H9 (cell line): ENCODE data around the gene GRIN2B. TPM values are rescaled to one million over a fixed set of nuclear protein-coding genes. Genes with fewer than 3 reads are reported as not detected.

ENCODE experiments used
- DNase-seq: peaks from one replicate; pipeline ENCODE4 v3.0.0-alpha.2; 2017
- H2AFZ ChIP-seq: one replicate; pipeline ENCODE4 v1.6.1; 2013; ENCODE audit warnings: mild to moderate bottlenecking, low read length, control low read depth, moderate library complexity
- H2AK5ac ChIP-seq: 2 replicates; pipeline ENCODE4 v1.6.1; 2013; ENCODE audit warnings: low read length, control low read depth, mixed read lengths; ENCODE audit not compliant: insufficient read length
- H2BK120ac ChIP-seq: one replicate; pipeline ENCODE4 v1.6.1; 2013; ENCODE audit warnings: low read depth, mild to moderate bottlenecking, low read length, control low read depth, inconsistent platforms; ENCODE audit not compliant: poor library complexity, severe bottlenecking
- H2BK12ac ChIP-seq: 2 replicates; pipeline ENCODE4 v1.6.1; 2013; ENCODE audit warnings: low read length, control low read depth, mixed read lengths, low read depth; ENCODE audit not compliant: insufficient read length
- H2BK15ac ChIP-seq: 2 replicates; pipeline ENCODE4 v1.6.1; 2013; ENCODE audit warnings: low read depth, low read length, control low read depth
- H2BK20ac ChIP-seq: one replicate; pipeline ENCODE4 v1.6.1; 2013; ENCODE audit warnings: low read depth, mild to moderate bottlenecking, low read length, control low read depth, inconsistent platforms; ENCODE audit not compliant: poor library complexity, severe bottlenecking
- H2BK5ac ChIP-seq: 2 replicates; pipeline ENCODE4 v1.6.1; 2013; ENCODE audit warnings: low read length, control low read depth, mixed read lengths; ENCODE audit not compliant: insufficient read length
- H3K14ac ChIP-seq: 2 replicates; pipeline ENCODE4 v1.6.1; 2013; ENCODE audit warnings: low read length, control low read depth; ENCODE audit not compliant: insufficient read depth
- H3K18ac ChIP-seq: 2 replicates; pipeline ENCODE4 v1.6.1; 2013; ENCODE audit warnings: low read depth, mild to moderate bottlenecking, mixed read lengths, low read length, control low read depth; ENCODE audit not compliant: insufficient read length
- H3K23ac ChIP-seq: 2 replicates; pipeline ENCODE4 v1.6.1; 2013; ENCODE audit warnings: low read length, control low read depth, mixed read lengths, low read depth; ENCODE audit not compliant: insufficient read length
- H3K23me2 ChIP-seq: 2 replicates; pipeline ENCODE4 v1.6.1; 2013; ENCODE audit warnings: low read depth, mild to moderate bottlenecking, mixed read lengths, low read length, control low read depth; ENCODE audit not compliant: insufficient read length, poor library complexity, severe bottlenecking
- H3K27ac ChIP-seq: 2 replicates; pipeline ENCODE4 v1.5.1; 2013; ENCODE audit warnings: low read length, control low read depth, mixed read lengths, low read depth; ENCODE audit not compliant: insufficient read length
- H3K27me3 ChIP-seq: 2 replicates; pipeline ENCODE4 v1.6.1; 2013; ENCODE audit warnings: low read length, control low read depth, inconsistent platforms; ENCODE audit not compliant: insufficient read depth
- H3K4ac ChIP-seq: 2 replicates; pipeline ENCODE4 v1.6.1; 2013; ENCODE audit warnings: low read depth, mild to moderate bottlenecking, control low read depth, inconsistent platforms, low read length, moderate library complexity
- H3K4me1 ChIP-seq: 2 replicates; pipeline ENCODE4 v1.6.1; 2013; ENCODE audit warnings: low read length, control low read depth, inconsistent platforms; ENCODE audit not compliant: insufficient read depth
- H3K4me2 ChIP-seq: 2 replicates; pipeline ENCODE4 v1.6.1; 2013; ENCODE audit warnings: low read length, control low read depth, mixed read lengths; ENCODE audit not compliant: insufficient read length, insufficient read depth
- H3K56ac ChIP-seq: 2 replicates; pipeline ENCODE4 v1.6.1; 2013; ENCODE audit warnings: low read depth, mild to moderate bottlenecking, mixed read lengths, low read length, control low read depth; ENCODE audit not compliant: insufficient read length
- H3K79me1 ChIP-seq: 2 replicates; pipeline ENCODE4 v1.6.1; 2013; ENCODE audit warnings: low read depth, mild to moderate bottlenecking, moderate library complexity, low read length, control low read depth, inconsistent platforms; ENCODE audit not compliant: insufficient read depth, poor library complexity, severe bottlenecking
- H3K79me2 ChIP-seq: 2 replicates; pipeline ENCODE4 v1.6.1; 2013; ENCODE audit warnings: low read length, control low read depth, inconsistent platforms; ENCODE audit not compliant: insufficient read depth
- H3K9ac ChIP-seq: 2 replicates; pipeline ENCODE4 v1.6.1; 2013; ENCODE audit warnings: low read length, control low read depth, mixed read lengths; ENCODE audit not compliant: insufficient read length; ENCODE audit errors: extremely low read depth
- H3K9me3 ChIP-seq: one replicate; pipeline ENCODE4 v1.6.1; 2013; ENCODE audit warnings: low read depth, low read length, inconsistent platforms; ENCODE audit not compliant: control insufficient read depth
- H3T11ph ChIP-seq: one replicate; pipeline ENCODE4 v1.6.1; 2013; ENCODE audit warnings: mild to moderate bottlenecking, low read length, control low read depth, inconsistent platforms
- H4K20me1 ChIP-seq: one replicate; pipeline ENCODE4 v1.6.1; 2013; ENCODE audit not compliant: control insufficient read depth, insufficient read length, insufficient read depth
- H4K5ac ChIP-seq: 2 replicates; pipeline ENCODE4 v1.6.1; 2013; ENCODE audit warnings: low read depth, mild to moderate bottlenecking, mixed read lengths, low read length, control low read depth; ENCODE audit not compliant: insufficient read length
- H4K8ac ChIP-seq: replicated peaks from 2 replicates; pipeline ENCODE4 v1.6.1; 2013; ENCODE audit warnings: low read length, control low read depth, mixed read lengths, low read depth; ENCODE audit not compliant: insufficient read length
- H4K91ac ChIP-seq: 2 replicates; pipeline ENCODE4 v1.6.1; 2013; ENCODE audit warnings: low read depth, mild to moderate bottlenecking, moderate library complexity, mixed read lengths, low read length, control low read depth; ENCODE audit not compliant: insufficient read length
- H3K27ac Mint-ChIP-seq, 3 experiments: 2 replicates in 2 of 3; 3 replicates in 1 of 3; pipeline ENCODE4 v1.8.0; 2020 to 2021; ENCODE audit warnings: mixed read lengths in 3 of 3, mild to moderate bottlenecking in 1 of 3, moderate library complexity in 1 of 3
- H3K27me3 Mint-ChIP-seq: 2 replicates; pipeline ENCODE4 v1.8.0; 2021; ENCODE audit warnings: low read depth, mild to moderate bottlenecking, moderate library complexity, mixed read lengths
- H3K36me3 Mint-ChIP-seq, 3 experiments: 2 replicates in 2 of 3; 3 replicates in 1 of 3; pipeline ENCODE4 v1.8.0; 2020 to 2021; ENCODE audit warnings: low read depth in 3 of 3, mixed read lengths in 3 of 3; ENCODE audit not compliant: insufficient read depth in 1 of 3
- H3K4me1 Mint-ChIP-seq, 2 experiments: 2 replicates each; pipeline ENCODE4 v1.8.0; 2020; ENCODE audit warnings: mixed read lengths in 2 of 2
- H3K4me3 Mint-ChIP-seq, 2 experiments: 2 replicates in 1 of 2; 3 replicates in 1 of 2; pipeline ENCODE4 v1.8.0; 2020 to 2021; ENCODE audit warnings: mild to moderate bottlenecking in 2 of 2, mixed read lengths in 2 of 2, moderate library complexity in 1 of 2
- H3K9me3 Mint-ChIP-seq, 2 experiments: 2 replicates in 1 of 2; 3 replicates in 1 of 2; pipeline ENCODE4 v1.8.0; 2020; ENCODE audit warnings: mild to moderate bottlenecking in 2 of 2, mixed read lengths in 2 of 2, moderate library complexity in 1 of 2
- WGBS: extraction: QIAGEN DNeasy Blood & Tissue Kit; methylation state at CpG from one replicate; pipeline ENCODE4 v1.1.7; 2013; ENCODE audit warnings: missing lambda C conversion rate, low lambda C conversion rate, mixed read lengths; ENCODE audit not compliant: insufficient read length; ENCODE audit errors: extremely low coverage; 5-methylcytosine and 5-hydroxymethylcytosine counted together
- total RNA-seq: library from RNA; stranded (reverse); gene quantifications from 2 replicates; pipeline ENCODE4 v1.2.1, GENCODE V29; 2021
- TF ChIP-seq, protein P1 (sequence below): fragments of 200-600 bp; sonication (generic); conservative IDR thresholded peaks from 3 replicates; pipeline ENCODE4 v1.8.0; 2021; ENCODE audit warnings: antibody characterized with exemption, mild to moderate bottlenecking

Gene GRIN2B
- total RNA-seq, 1 experiment from 2014 or later, result 0.13 TPM

- Histone ChIP-seq H3K9me3 (no peaks in the 10 kb centered on the region), H3K14ac (no peak overlapping the region), H3K79me1 (no peaks in the 10 kb centered on the region), H3T11ph (no peak overlapping the region), H2AFZ (no peak overlapping the region), H4K5ac (no peak overlapping the region), H2BK5ac (no peak overlapping the region), H4K20me1 (no peaks in the 10 kb centered on the region), H3K4me1 (no peaks in the 10 kb centered on the region), H4K8ac (no peak overlapping the region), H3K56ac (no peak overlapping the region), H3K79me2 (no peaks in the 10 kb centered on the region), H3K27ac (no peak overlapping the region), H2AK5ac (no peak overlapping the region), H4K91ac (no peak overlapping the region), H2BK15ac (no peak overlapping the region), H2BK20ac (no peak overlapping the region), H3K9ac (no peak overlapping the region), H2BK12ac (no peak overlapping the region), H3K27me3 (no peaks in the 10 kb centered on the region), H3K4me2 (no peak overlapping the region), H3K18ac (no peak overlapping the region), H2BK120ac (no peak overlapping the region), H3K23me2 (no peaks in the 10 kb centered on the region), H3K4ac (no peak overlapping the region), H3K23ac (no peak overlapping the region)
- no CpG with 5 or more reads among the region's 2 CpGs for WGBS
- Mint-ChIP-seq H3K36me3 (no peaks in the 10 kb centered on the region; a peak in 1 of 7 replicates), H3K4me3 (no peak overlapping the region), H3K27ac (no peak overlapping the region), H3K27me3 (peaks cover 6% of the 10 kb centered on the region), H3K4me1 (peaks cover 6 to 7% of the 10 kb centered on the region in 2 experiments; a peak in 2 of 4 replicates), H3K9me3 (peaks cover 4 to 15% of the 10 kb centered on the region in 2 experiments)
- no peak for DNase-seq
- TF ChIP-seq, protein P1, sequence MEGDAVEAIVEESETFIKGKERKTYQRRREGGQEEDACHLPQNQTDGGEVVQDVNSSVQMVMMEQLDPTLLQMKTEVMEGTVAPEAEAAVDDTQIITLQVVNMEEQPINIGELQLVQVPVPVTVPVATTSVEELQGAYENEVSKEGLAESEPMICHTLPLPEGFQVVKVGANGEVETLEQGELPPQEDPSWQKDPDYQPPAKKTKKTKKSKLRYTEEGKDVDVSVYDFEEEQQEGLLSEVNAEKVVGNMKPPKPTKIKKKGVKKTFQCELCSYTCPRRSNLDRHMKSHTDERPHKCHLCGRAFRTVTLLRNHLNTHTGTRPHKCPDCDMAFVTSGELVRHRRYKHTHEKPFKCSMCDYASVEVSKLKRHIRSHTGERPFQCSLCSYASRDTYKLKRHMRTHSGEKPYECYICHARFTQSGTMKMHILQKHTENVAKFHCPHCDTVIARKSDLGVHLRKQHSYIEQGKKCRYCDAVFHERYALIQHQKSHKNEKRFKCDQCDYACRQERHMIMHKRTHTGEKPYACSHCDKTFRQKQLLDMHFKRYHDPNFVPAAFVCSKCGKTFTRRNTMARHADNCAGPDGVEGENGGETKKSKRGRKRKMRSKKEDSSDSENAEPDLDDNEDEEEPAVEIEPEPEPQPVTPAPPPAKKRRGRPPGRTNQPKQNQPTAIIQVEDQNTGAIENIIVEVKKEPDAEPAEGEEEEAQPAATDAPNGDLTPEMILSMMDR, result no peak
These were observed 26.2 kb upstream of the GRIN2B start for GRCh38 chr12:14007639-14008038.
